PC-3 (cell line): ENCODE data around the gene LY6G5C. TPM values are rescaled to one million over a fixed set of nuclear protein-coding genes. Genes with fewer than 3 reads are reported as not detected.

ENCODE experiments used
- ATAC-seq: fragments of 200-7000 bp; cut with Tn5 transposase; 2 replicates; pipeline ENCODE4 v1.9.1; 2020; ENCODE audit warnings: mild to moderate bottlenecking, moderate library complexity
- BruUV-seq: library from RNA; stranded (reverse); fragments of 400-500 nt; replicated peaks from 2 replicates; lab custom pipeline; 2021; lab: Mats Ljungman, UMichigan
- CTCF ChIA-PET: fragments of 300-600 bp; sonication (Branson Sonifier 250); formaldehyde crosslinking; loops from one replicate; lab custom pipeline; 2022; ENCODE audit warnings: antibody characterized with exemption; lab: Charles Lee
- POLR2A ChIA-PET: fragments of 300-600 bp; sonication (Branson Sonifier 250); formaldehyde crosslinking; loops from one replicate; lab custom pipeline; 2022; ENCODE audit warnings: antibody characterized with exemption; ENCODE audit not compliant: unreplicated experiment; lab: Charles Lee
- DNase-seq: peaks from one replicate; pipeline ENCODE4 v3.0.0-alpha.2; 2015
- H2AFZ ChIP-seq: fragments of 300-600 bp; sonication (generic); 2 replicates; pipeline ENCODE4 v1.6.0; 2016; ENCODE audit warnings: antibody characterized with exemption, low read length
- H3F3A ChIP-seq: fragments of 300-600 bp; sonication (generic); one replicate; pipeline ENCODE4 v1.6.0; 2017; ENCODE audit warnings: antibody characterized with exemption, low read length, control low read depth, mild to moderate bottlenecking; ENCODE audit not compliant: unreplicated experiment
- H3K27ac ChIP-seq: fragments of 300-600 bp; sonication (generic); 2 replicates; pipeline ENCODE4 v1.5.1; 2016; ENCODE audit warnings: mild to moderate bottlenecking, low read length
- H3K27me3 ChIP-seq: fragments of 300-600 bp; sonication (generic); 2 replicates; pipeline ENCODE4 v1.6.1; 2016; ENCODE audit warnings: low read length, mixed read lengths
- H3K36me3 ChIP-seq: fragments of 300-600 bp; sonication (generic); 2 replicates; pipeline ENCODE4 v1.6.1; 2016; ENCODE audit warnings: low read depth, mixed run types, low read length, mixed read lengths
- H3K4me1 ChIP-seq: fragments of 300-600 bp; sonication (generic); 2 replicates; pipeline ENCODE4 v1.5.1; 2016; ENCODE audit warnings: low read length; ENCODE audit not compliant: insufficient read depth
- H3K4me2 ChIP-seq: fragments of 300-600 bp; sonication (generic); 2 replicates; pipeline ENCODE4 v1.6.0; 2016; ENCODE audit warnings: low read length
- H3K4me3 ChIP-seq: fragments of 300-600 bp; sonication (generic); 2 replicates; pipeline ENCODE4 v1.5.1; 2016; ENCODE audit warnings: mild to moderate bottlenecking, low read length, mixed read lengths
- H3K79me2 ChIP-seq: fragments of 300-600 bp; sonication (generic); 2 replicates; pipeline ENCODE4 v1.6.1; 2017; ENCODE audit warnings: low read length, mixed read lengths
- H3K9ac ChIP-seq: fragments of 300-600 bp; sonication (generic); 2 replicates; pipeline ENCODE4 v1.6.0; 2016; ENCODE audit warnings: mild to moderate bottlenecking, low read length
- H3K9me2 ChIP-seq: fragments of 300-600 bp; sonication (generic); replicated peaks from 2 replicates; pipeline ENCODE4 v1.6.1; 2016; ENCODE audit warnings: mixed run types, low read length, mixed read lengths
- H3K9me3 ChIP-seq: fragments of 300-600 bp; sonication (generic); 2 replicates; pipeline ENCODE4 v1.6.1; 2016; ENCODE audit warnings: low read length, mixed read lengths
- H4K20me1 ChIP-seq: fragments of 300-600 bp; sonication (generic); 2 replicates; pipeline ENCODE4 v1.6.1; 2016; ENCODE audit warnings: low read length, mixed read lengths
- CTCF ChIP-seq: fragments of 300-600 bp; sonication (generic); conservative IDR thresholded peaks from 2 replicates; pipeline ENCODE4 v1.5.1; 2017; ENCODE audit warnings: antibody characterized with exemption, low read depth, mild to moderate bottlenecking, low read length
- EZH2 ChIP-seq: fragments of 300-600 bp; sonication (generic); IDR thresholded peaks from one replicate; pipeline ENCODE4 v1.6.1; 2017; ENCODE audit warnings: antibody characterized with exemption, mild to moderate bottlenecking, low read length; ENCODE audit not compliant: unreplicated experiment
- EZH2phosphoT487 ChIP-seq: fragments of 300-600 bp; sonication (generic); IDR thresholded peaks from 2 replicates; pipeline ENCODE4 v1.6.1; 2018; ENCODE audit warnings: mild to moderate bottlenecking, antibody characterized with exemption, low read length, borderline replicate concordance
- intact Hi-C: fragments of 100-400 bp; cut with micrococcal nuclease; formaldehyde crosslinking; loops from 2 replicates; pipeline ENCODE4 v1.9.0; 2023
- total RNA-seq: library from RNA; depleted of rRNA; stranded (reverse); fragments of >200 nt; gene quantifications from 2 replicates; pipeline ENCODE4 v1.2.3, GENCODE V29; 2014

Gene LY6G5C
- total RNA-seq, 1 experiment from 2014 or later: 1.8 TPM

GRCh38 chr6:31715022-31715958 lies 34.4 kb upstream of the LY6G5C start, which contains the start of gene LY6G6D:
Gene LY6G6D (plus strand): TSS chr6:31715348. CDS start chr6:31715356, 8 bp downstream.
- ATAC-seq (no peak), DNase-seq (no peak)
- H4K20me1 ChIP-seq: no peaks in the 10 kb centered on the region
- H3K36me3 ChIP-seq: no peaks in the 10 kb centered on the region
- peaks cover 26% of the 10 kb centered on the region for H3K4me1 ChIP-seq
- no peak within 1 kb of the TSS for H2AFZ ChIP-seq
- intact Hi-C loops: loop anchor here (10.0 kb wide), 1 partner anchor 50 kb away; the partner anchor contains the start of gene SAPCD1
- no TSS peak for BruUV-seq
- H3K4me3 ChIP-seq: no peak within 1 kb of the TSS
- H3F3A ChIP-seq: no peaks in the 10 kb centered on the region
- no peaks in the 10 kb centered on the region for H3K79me2 ChIP-seq
- no peak within 1 kb of the TSS for H3K9ac ChIP-seq
- no peak within 1 kb of the TSS for H3K27ac ChIP-seq
- H3K27me3 ChIP-seq: no peaks in the 10 kb centered on the region
- no peak within 1 kb of the TSS for H3K4me2 ChIP-seq
- ChIA-PET CTCF (no interaction called here), POLR2A (no interaction called here)
- H3K9me3 ChIP-seq: no peaks in the 10 kb centered on the region
- TF ChIP-seq CTCF (no peak), EZH2phosphoT487 (no peak), EZH2 (no peak)
- H3K9me2 ChIP-seq: no peaks in the 10 kb centered on the region

- ATAC-seq: no peak
These were observed 33.3 kb upstream of the LY6G5C start for GRCh38 chr6:31713991-31714684.

More at GRCh38 chr6:31713991-31714684, 33.3 kb upstream of the LY6G5C start:
- Histone ChIP-seq H3K4me3 (no peak overlapping the region), H3K79me2 (no peaks in the 10 kb centered on the region), H3K9me3 (no peaks in the 10 kb centered on the region), H2AFZ (no peak overlapping the region), H3K9ac (no peak overlapping the region), H3K36me3 (no peaks in the 10 kb centered on the region), H3K9me2 (no peaks in the 10 kb centered on the region), H3F3A (no peaks in the 10 kb centered on the region), H3K4me2 (no peak overlapping the region), H3K27me3 (no peaks in the 10 kb centered on the region), H3K27ac (no peak overlapping the region), H4K20me1 (no peaks in the 10 kb centered on the region), H3K4me1 (peaks cover 19% of the 10 kb centered on the region)
- no TSS peak for BruUV-seq
- ChIA-PET CTCF (interaction anchor here (0.6 kb wide), 1 partner anchor 31 kb away, joined by 4 read pairs; no protein-coding TSS in a partner anchor), POLR2A (no interaction called here)
- TF ChIP-seq EZH2phosphoT487 (no peak), CTCF (no peak), EZH2 (no peak)
- no peak for DNase-seq
- intact Hi-C loops: loop anchor here (10.0 kb wide), 1 partner anchor 51 kb away; the partner anchor contains the start of gene SAPCD1
